CD4-positive, alpha-beta T cell (primary cell): ENCODE results near the gene UBE2E1. TPM values are rescaled to one million over a fixed set of nuclear protein-coding genes. Genes with fewer than 3 reads are reported as not detected.

Experiments
- ATAC-seq: fragments of 200-7000 bp; cut with Tn5 transposase; one replicate; pipeline ENCODE4 v1.10.0; 2022; ENCODE audit warnings: mild to moderate bottlenecking; ENCODE audit not compliant: poor library complexity
- CTCF ChIA-PET: fragments of 350-600 bp; sonication (Branson Sonifier 250); formaldehyde crosslinking; loops from one replicate; lab custom pipeline; 2021; ENCODE audit warnings: antibody characterized with exemption, inconsistent platforms; lab: Charles Lee
- POLR2A ChIA-PET: fragments of 350-600 bp; sonication (Branson Sonifier 250); formaldehyde crosslinking; loops from one replicate; lab custom pipeline; 2021; ENCODE audit warnings: antibody characterized with exemption, inconsistent platforms; lab: Charles Lee
- DNase-seq, 14 experiments: peaks; one replicate each; pipeline ENCODE4 v3.0.0-alpha.2; 2013 to 2020; ENCODE audit warnings: mixed read lengths in 2 of 14
- H3K27ac ChIP-seq, 2 donors: one replicate each; pipeline versions ENCODE4 v1.5.1 to v1.7.0; 2013; ENCODE audit warnings: low read length in 2 of 2, low read depth in 1 of 2, mild to moderate bottlenecking in 1 of 2
- H3K27me3 ChIP-seq, 2 experiments: 1 replicate in 1 of 2; 2 replicates in 1 of 2; pipeline versions ENCODE4 v1.6.1 to v1.7.0; 2013; ENCODE audit warnings: low read length in 2 of 2, control low read depth in 1 of 2, mild to moderate bottlenecking in 1 of 2, moderate library complexity in 1 of 2; ENCODE audit not compliant: insufficient read depth in 2 of 2, control insufficient read depth in 1 of 2
- H3K36me3 ChIP-seq: one replicate; pipeline ENCODE4 v1.6.1; 2013; ENCODE audit warnings: low read length, control low read depth; ENCODE audit not compliant: insufficient read depth
- H3K4me1 ChIP-seq: one replicate; pipeline ENCODE4 v1.6.1; 2013; ENCODE audit warnings: low read length, control low read depth; ENCODE audit not compliant: insufficient read depth
- H3K4me3 ChIP-seq: one replicate; pipeline ENCODE4 v1.5.1; 2013; ENCODE audit warnings: mild to moderate bottlenecking, low read length, moderate library complexity
- H3K9me3 ChIP-seq, 2 experiments: 1 replicate in 1 of 2; 2 replicates in 1 of 2; pipeline versions ENCODE4 v1.6.1 to v1.7.0; 2013; ENCODE audit warnings: low read length in 2 of 2, mild to moderate bottlenecking in 2 of 2, control low read depth in 1 of 2, moderate library complexity in 1 of 2; ENCODE audit not compliant: control insufficient read depth in 1 of 2, insufficient read depth in 1 of 2
- H3K27ac Mint-ChIP-seq: one replicate; pipeline ENCODE4 v1.8.0; 2020; ENCODE audit warnings: mixed read lengths
- H3K27me3 Mint-ChIP-seq: one replicate; pipeline ENCODE4 v1.8.0; 2021; ENCODE audit warnings: mixed read lengths
- H3K36me3 Mint-ChIP-seq: one replicate; pipeline ENCODE4 v1.8.0; 2021; ENCODE audit warnings: low read depth, mixed read lengths
- H3K4me1 Mint-ChIP-seq: one replicate; pipeline ENCODE4 v1.8.0; 2021; ENCODE audit warnings: low read depth, mixed read lengths
- H3K4me3 Mint-ChIP-seq: one replicate; pipeline ENCODE4 v1.8.0; 2020; ENCODE audit warnings: mild to moderate bottlenecking, mixed read lengths
- H3K9me3 Mint-ChIP-seq: one replicate; pipeline ENCODE4 v1.8.0; 2020; ENCODE audit warnings: mixed read lengths
- CTCF ChIP-seq: fragments of 200-600 bp; IDR thresholded peaks from one replicate; pipeline ENCODE4 v1.8.0; 2022; ENCODE audit warnings: antibody characterized with exemption, mild to moderate bottlenecking
- intact Hi-C, 2 experiments: fragments of 100-400 bp; cut with DNase I in 1 of 2; cut with micrococcal nuclease in 1 of 2; formaldehyde crosslinking; loops; one replicate each; pipeline versions ENCODE4 v1.15.1 to v1.9.0; 2023 to 2025; cut with DNase I, micrococcal nuclease
- total RNA-seq, 174 experiments: library from RNA in 2 of 174; stranded (reverse) in 2 of 174; gene quantifications; one replicate each; pipeline ENCODE4 v1.2.3 and lab custom pipeline; 2021 to 2026

Gene UBE2E1
- total RNA-seq, 2 experiments from 2014 or later: 49.8 to 52.2 TPM

GRCh38 chr3:23825802-23826201 is 20.0 kb downstream of the UBE2E1 start:
- ChIA-PET POLR2A (no interaction called here), CTCF (interaction anchor here (0.8 kb wide), 1 partner anchor 17 kb away, joined by 3 read pairs; no protein-coding TSS in a partner anchor)
- Histone ChIP-seq H3K4me3 (no peak overlapping the region), H3K27ac (no peak overlapping the region), H3K27me3 (no peaks in the 10 kb centered on the region), H3K36me3 (no peaks in the 10 kb centered on the region), H3K4me1 (peaks cover 3% of the 10 kb centered on the region), H3K9me3 (no peaks in the 10 kb centered on the region)
- Mint-ChIP-seq H3K27ac (no peak overlapping the region), H3K4me3 (no peak overlapping the region), H3K36me3 (peaks cover 15% of the 10 kb centered on the region), H3K9me3 (no peaks in the 10 kb centered on the region), H3K4me1 (peaks cover 81% of the 10 kb centered on the region), H3K27me3 (no peaks in the 10 kb centered on the region)
- intact Hi-C loops: no loop called here
- DNase-seq (no peak), ATAC-seq (no peak)
- TF ChIP-seq CTCF: no peak

GRCh38 chr3:23826382-23827064 is 20.8 kb downstream of the UBE2E1 start:
- H3K4me1 ChIP-seq: peaks cover 6% of the 10 kb centered on the region
- POLR2A ChIA-PET: no interaction called here
- Mint-ChIP-seq H3K27me3 (no peaks in the 10 kb centered on the region), H3K36me3 (peaks cover 15% of the 10 kb centered on the region), H3K4me1 (peaks cover 79% of the 10 kb centered on the region), H3K9me3 (no peaks in the 10 kb centered on the region), H3K4me3 (no peak overlapping the region), H3K27ac (no peak overlapping the region)
- DNase-seq (no peak), ATAC-seq (no peak)
- no peak for TF ChIP-seq CTCF
- no peak overlapping the region for H3K4me3 ChIP-seq
- H3K27ac ChIP-seq: no peak overlapping the region
- H3K9me3 ChIP-seq: no peaks in the 10 kb centered on the region
- CTCF ChIA-PET: no interaction called here
- no peaks in the 10 kb centered on the region for H3K27me3 ChIP-seq
- intact Hi-C loops: no loop called here
- no peaks in the 10 kb centered on the region for H3K36me3 ChIP-seq

GRCh38 chr3:23829242-23829934 is 23.6 kb downstream of the UBE2E1 start:
- ChIA-PET CTCF (no interaction called here), POLR2A (no interaction called here)
- no peaks in the 10 kb centered on the region for H3K36me3 ChIP-seq
- ATAC-seq (no peak), DNase-seq (no peak)
- intact Hi-C loops: no loop called here
- Mint-ChIP-seq H3K27me3 (no peaks in the 10 kb centered on the region), H3K36me3 (peaks cover 11% of the 10 kb centered on the region), H3K4me1 (peaks cover 65% of the 10 kb centered on the region), H3K4me3 (no peak overlapping the region), H3K27ac (no peak overlapping the region), H3K9me3 (no peaks in the 10 kb centered on the region)
- no peak overlapping the region for H3K4me3 ChIP-seq
- H3K27ac ChIP-seq: no peak overlapping the region
- peaks cover 8% of the 10 kb centered on the region for H3K4me1 ChIP-seq
- H3K9me3 ChIP-seq: no peaks in the 10 kb centered on the region
- no peak for TF ChIP-seq CTCF
- no peaks in the 10 kb centered on the region for H3K27me3 ChIP-seq
